Endothelial cell of umbilical vein (primary cell): ENCODE results near the gene NTN1. TPM values are rescaled to one million over a fixed set of nuclear protein-coding genes. Genes with fewer than 3 reads are reported as not detected.

Experiments used
- BruUV-seq: library from RNA; stranded (reverse); fragments of 400-500 nt; replicated peaks from 2 replicates; lab custom pipeline; 2021; lab: Mats Ljungman, UMichigan
- CTCF ChIA-PET: fragments of 300-600, 350-600 bp; sonication (Branson Sonifier 250); formaldehyde crosslinking; loops from one replicate; lab custom pipeline; 2021; ENCODE audit warnings: antibody characterized with exemption, inconsistent platforms; lab: Charles Lee
- POLR2A ChIA-PET: fragments of 300-600, 350-600 bp; sonication (Branson Sonifier 250); formaldehyde crosslinking; loops from one replicate; lab custom pipeline; 2021; ENCODE audit warnings: antibody characterized with exemption, inconsistent platforms; lab: Charles Lee
- DNase-seq: peaks from one replicate; pipeline ENCODE4 v3.0.0-alpha.2; 2011; ENCODE audit warnings: low read depth, low spot score
- FAIRE-seq: peaks from 2 replicates; lab custom pipeline; 2011; peaks lifted over from hg19 to GRCh38; lab: Jason Lieb, UNC
- H2AFZ ChIP-seq: 2 replicates; pipeline ENCODE4 v1.6.0; 2012; ENCODE audit warnings: low read depth, low read length, control low read depth, inconsistent platforms
- H3K27ac ChIP-seq: 2 replicates; pipeline ENCODE4 v1.5.1; 2011; ENCODE audit warnings: low read depth, mild to moderate bottlenecking, control low read depth, low read length, moderate library complexity; ENCODE audit not compliant: insufficient read depth
- H3K27me3 ChIP-seq, 2 experiments: 2 replicates each; pipeline versions ENCODE4 v1.6.0 to v1.6.1; 2011; ENCODE audit warnings: low read length in 2 of 2, mixed read lengths in 1 of 2; ENCODE audit not compliant: control insufficient read depth in 2 of 2, insufficient read depth in 2 of 2
- H3K36me3 ChIP-seq, 2 experiments: 2 replicates in 1 of 2; 3 replicates in 1 of 2; pipeline ENCODE4 v1.5.1; 2011; ENCODE audit warnings: low read length in 2 of 2, mild to moderate bottlenecking in 1 of 2, moderate library complexity in 1 of 2; ENCODE audit not compliant: control insufficient read depth in 2 of 2, insufficient read depth in 2 of 2; ENCODE audit errors: extremely low read depth in 1 of 2
- H3K4me1 ChIP-seq: 3 replicates; pipeline ENCODE4 v1.5.1; 2011; ENCODE audit warnings: mild to moderate bottlenecking, low read length; ENCODE audit not compliant: control insufficient read depth, insufficient read depth; ENCODE audit errors: extremely low read depth
- H3K4me2 ChIP-seq: 2 replicates; pipeline ENCODE4 v1.6.1; 2011; ENCODE audit warnings: low read length, control low read depth, mixed read lengths; ENCODE audit not compliant: insufficient read depth
- H3K4me3 ChIP-seq, 3 experiments: fragments of 200-600 bp in 1 of 3; sonication (generic), shearing (Covaris generic) in 1 of 3; replicated peaks in 1 of 3; 2 replicates each; pipeline ENCODE4 v1.5.1; 2011 to 2016; ENCODE audit warnings: control low read depth in 3 of 3, low read length in 3 of 3, mild to moderate bottlenecking in 2 of 3, inconsistent platforms in 1 of 3, low read depth in 1 of 3, moderate library complexity in 1 of 3; ENCODE audit not compliant: insufficient read depth in 1 of 3
- H3K79me2 ChIP-seq: 2 replicates; pipeline ENCODE4 v1.6.0; 2012; ENCODE audit warnings: low read length, inconsistent platforms; ENCODE audit not compliant: control insufficient read depth, insufficient read depth
- H3K9ac ChIP-seq: replicated peaks from 2 replicates; pipeline ENCODE3; 2011; ENCODE audit warnings: low read length, control low read depth; ENCODE audit not compliant: insufficient read depth; ENCODE audit errors: extremely low read depth
- H3K9me1 ChIP-seq: replicated peaks from 3 replicates; pipeline ENCODE4 v1.6.0; 2011; ENCODE audit warnings: mild to moderate bottlenecking, low read length; ENCODE audit not compliant: control insufficient read depth, insufficient read depth; ENCODE audit errors: extremely low read depth
- H3K9me3 ChIP-seq: replicated peaks from 2 replicates; pipeline ENCODE4 v1.5.1; 2012; ENCODE audit warnings: low read length, inconsistent platforms; ENCODE audit not compliant: control insufficient read depth, insufficient read depth
- H4K20me1 ChIP-seq: replicated peaks from 2 replicates; pipeline ENCODE3; 2011; ENCODE audit warnings: mild to moderate bottlenecking, low read length; ENCODE audit not compliant: control insufficient read depth, insufficient read depth; ENCODE audit errors: extremely low read depth
- FOS ChIP-seq: IDR thresholded peaks from 2 replicates; pipeline ENCODE4 v1.6.1; 2011; ENCODE audit warnings: mild to moderate bottlenecking, low read length, moderate library complexity, borderline replicate concordance; ENCODE audit not compliant: insufficient read depth
- JUN ChIP-seq: IDR thresholded peaks from 2 replicates; pipeline ENCODE4 v1.6.1; 2011; ENCODE audit warnings: borderline replicate concordance, low read depth; ENCODE audit not compliant: insufficient read length, insufficient read depth
- MAX ChIP-seq: IDR thresholded peaks from 2 replicates; pipeline ENCODE4 v1.6.1; 2011; ENCODE audit not compliant: insufficient read depth, insufficient read length
- MYC ChIP-seq: IDR thresholded peaks from one replicate; pipeline ENCODE4 v1.6.1; 2011; ENCODE audit warnings: mild to moderate bottlenecking, low read depth, low read length
- POLR2A ChIP-seq: IDR thresholded peaks from 2 replicates; pipeline ENCODE4 v1.6.1; 2012; ENCODE audit warnings: low read depth, mild to moderate bottlenecking, control low read depth, low read length
- dilution Hi-C: fragments of 300-500 bp; cut with MboI; formaldehyde crosslinking; loops from one replicate; pipeline ENCODE4 v1.15.0; 2019; ENCODE audit warnings: low sequenced_read_pairs; ENCODE audit not compliant: extremely low pct_ligation_motif_present
- intact Hi-C: fragments of 100-400 bp; cut with micrococcal nuclease; formaldehyde crosslinking; loops from one replicate; pipeline ENCODE4 v1.10.0; 2022
- polyA plus RNA-seq, 4 experiments: library from polyadenylated mRNA; depleted of rRNA in 3 of 4; stranded (reverse) in 3 of 4; unstranded in 1 of 4; fragments of >200 nt; gene quantifications; 2 replicates each; pipeline versions ENCODE4 v1.2.1 to v1.2.3, GENCODE V29; 2011 to 2012; ENCODE audit warnings: missing spikeins in 1 of 4
- total RNA-seq: library from RNA; stranded (reverse); gene quantifications from 2 replicates; pipeline ENCODE4 v1.2.3, GENCODE V29; 2021

NTN1 gene
- total and polyA plus RNA-seq, 2 donors (not counting 3 experiments of a cell fraction or from before 2014, with no cell fraction given), result 0.10 to 0.18 TPM

- no peak for TF ChIP-seq POLR2A
- no peak for TF ChIP-seq MYC
- no peak for TF ChIP-seq FOS
- no peak for TF ChIP-seq MAX
- DNase-seq (no peak), FAIRE-seq (no peak)
- no peak overlapping the region for H3K4me3 ChIP-seq
- H3K27ac ChIP-seq, result no peak overlapping the region
- no peaks in the 10 kb centered on the region for H3K79me2 ChIP-seq
- no TSS peak for BruUV-seq
- no peaks in the 10 kb centered on the region for H3K27me3 ChIP-seq
- H3K9me1 ChIP-seq, result no peaks in the 10 kb centered on the region
- ChIA-PET POLR2A (no interaction called here), CTCF (no interaction called here)
- H3K9ac ChIP-seq, result no peak overlapping the region
- dilution Hi-C loops (no loop called here), intact Hi-C loops (no loop called here)
- no peaks in the 10 kb centered on the region for H3K9me3 ChIP-seq
- no peaks in the 10 kb centered on the region for H3K4me1 ChIP-seq
- no peaks in the 10 kb centered on the region for H4K20me1 ChIP-seq
- H3K4me2 ChIP-seq, result no peak overlapping the region
- no peak overlapping the region for H2AFZ ChIP-seq
- no peaks in the 10 kb centered on the region for H3K36me3 ChIP-seq
Measured at GRCh38 chr17:9215465-9215864, 194.2 kb downstream of the NTN1 start.

DNA sequence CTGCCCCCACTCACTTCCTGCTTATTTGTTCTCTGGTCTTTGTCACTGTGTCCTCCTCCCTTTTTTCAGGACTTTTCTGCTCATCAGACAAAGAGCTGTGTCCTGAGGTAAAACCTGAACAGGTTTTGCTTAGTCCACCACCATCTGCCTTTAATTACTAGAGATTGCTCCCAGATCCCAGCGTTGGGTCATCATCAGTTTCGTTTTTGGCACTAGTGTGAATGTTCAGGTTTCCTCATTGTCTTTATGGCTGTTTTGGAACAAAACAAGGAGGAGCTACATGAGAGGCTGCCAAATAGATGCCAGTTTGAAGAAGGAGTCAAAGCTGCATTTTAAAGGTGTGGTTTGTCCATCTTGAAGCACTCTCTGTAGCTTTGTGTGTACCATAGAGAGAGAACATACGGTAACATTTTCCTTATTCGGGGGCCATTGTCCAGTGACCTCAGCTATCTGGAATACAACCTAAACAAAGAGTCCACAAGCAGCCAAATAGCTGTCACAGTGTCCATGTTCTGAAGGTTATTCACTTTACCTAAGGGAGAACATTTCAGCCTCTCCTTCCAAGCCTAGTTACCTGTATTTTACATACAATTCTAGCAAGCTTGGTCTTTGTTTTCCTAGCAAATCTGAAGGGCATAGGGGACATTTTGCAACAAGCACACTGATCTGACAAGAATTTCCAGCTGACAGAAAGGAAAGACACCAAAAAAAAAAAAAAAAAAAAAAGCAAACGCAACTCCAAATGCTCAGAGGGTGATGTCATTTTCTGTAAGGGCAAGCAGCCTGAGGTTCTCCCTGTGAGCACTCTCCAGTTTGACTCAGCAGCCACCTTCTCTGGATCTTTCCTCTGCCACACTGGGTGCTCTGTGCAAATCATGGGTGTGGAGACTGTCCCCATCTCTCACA, 196.1 kb downstream of the NTN1 start:
- ChIA-PET CTCF (interaction anchor here (0.8 to 1.1 kb wide), 2 partner anchors 9 to 337 kb away, joined by 3 read pairs; no protein-coding TSS in a partner anchor), POLR2A (no interaction called here)
- no peaks in the 10 kb centered on the region for H3K36me3 ChIP-seq
- no peak overlapping the region for H3K4me3 ChIP-seq
- no peaks in the 10 kb centered on the region for H3K9me1 ChIP-seq
- no peaks in the 10 kb centered on the region for H3K9me3 ChIP-seq
- FAIRE-seq (no peak), DNase-seq (no peak)
- H3K79me2 ChIP-seq, result no peaks in the 10 kb centered on the region
- dilution Hi-C loops, result no loop called here
- no peak overlapping the region for H3K27ac ChIP-seq
- BruUV-seq, result no TSS peak
- no peaks in the 10 kb centered on the region for H3K27me3 ChIP-seq
- no peaks in the 10 kb centered on the region for H4K20me1 ChIP-seq
- intact Hi-C loops, result no loop called here
- no peak overlapping the region for H3K4me2 ChIP-seq
- no peak overlapping the region for H2AFZ ChIP-seq
- no peaks in the 10 kb centered on the region for H3K4me1 ChIP-seq
- no peak overlapping the region for H3K9ac ChIP-seq
- no peak for TF ChIP-seq FOS
- no peak for TF ChIP-seq JUN
